Vagina (tissue), 2 donors: Measurements from ENCODE around the gene ARHGAP45. TPM values are rescaled to one million over a fixed set of nuclear protein-coding genes. Genes with fewer than 3 reads are reported as not detected.

Experiments used
- DNase-seq, 2 donors: peaks; one replicate each; pipeline ENCODE4 v3.0.0-alpha.2; 2017; ENCODE audit errors: extremely low spot score in 2 of 2
- H3K27ac ChIP-seq: fragments of 200-600 bp; sonication (generic); one replicate; pipeline ENCODE4 v1.5.1; 2019
- H3K27me3 ChIP-seq: fragments of 200-600 bp; sonication (generic); one replicate; pipeline ENCODE4 v1.5.1; 2019
- H3K36me3 ChIP-seq, 2 donors: fragments of 200-600 bp; sonication (generic); one replicate each; pipeline ENCODE4 v1.5.1; 2017 to 2019
- H3K4me1 ChIP-seq: fragments of 200-600 bp; sonication (generic); one replicate; pipeline ENCODE4 v1.5.1; 2019
- H3K4me3 ChIP-seq, 2 donors: fragments of 200-600 bp; sonication (generic); 1 replicate in 1 of 2; 2 replicates in 1 of 2; pipeline ENCODE4 v1.5.1; 2016 to 2019
- H3K9me3 ChIP-seq: fragments of 200-600 bp; sonication (generic); one replicate; pipeline ENCODE4 v1.5.1; 2019
- POLR2A ChIP-seq, 2 donors: fragments of 450-650 bp; IDR thresholded peaks; one replicate each; pipeline ENCODE4 v1.6.1; 2017; ENCODE audit warnings: antibody characterized with exemption in 2 of 2, mild to moderate bottlenecking in 2 of 2, moderate library complexity in 2 of 2
- POLR2AphosphoS5 ChIP-seq, 2 donors: sonication (generic); formaldehyde crosslinking; IDR thresholded peaks; one replicate each; pipeline ENCODE4 v1.9.0; 2017; ENCODE audit warnings: antibody characterized with exemption in 2 of 2, mild to moderate bottlenecking in 2 of 2, low read depth in 1 of 2; ENCODE audit not compliant: insufficient read depth in 1 of 2
- intact Hi-C: fragments of 100-400 bp; cut with DNase I; formaldehyde crosslinking; loops from one replicate; pipeline ENCODE4 v1.15.1; 2023
- total RNA-seq: library from RNA; depleted of rRNA; stranded (reverse); fragments of >200 nt; gene quantifications from one replicate; pipeline ENCODE4 v1.2.3, GENCODE V29; 2016
- TF ChIP-seq, protein P1 (sequence below), 3 experiments: fragments of 450-650 bp in 2 of 3; fragments of 200-600 bp in 1 of 3; sonication (generic) in 1 of 3; IDR thresholded peaks; one replicate each; pipeline ENCODE4 v1.5.1; 2017 to 2019; ENCODE audit warnings: antibody characterized with exemption in 3 of 3, mild to moderate bottlenecking in 2 of 3, moderate library complexity in 2 of 3

The ARHGAP45 gene
- total RNA-seq, 1 donor from 2014 or later, result 36.8 TPM

DNA sequence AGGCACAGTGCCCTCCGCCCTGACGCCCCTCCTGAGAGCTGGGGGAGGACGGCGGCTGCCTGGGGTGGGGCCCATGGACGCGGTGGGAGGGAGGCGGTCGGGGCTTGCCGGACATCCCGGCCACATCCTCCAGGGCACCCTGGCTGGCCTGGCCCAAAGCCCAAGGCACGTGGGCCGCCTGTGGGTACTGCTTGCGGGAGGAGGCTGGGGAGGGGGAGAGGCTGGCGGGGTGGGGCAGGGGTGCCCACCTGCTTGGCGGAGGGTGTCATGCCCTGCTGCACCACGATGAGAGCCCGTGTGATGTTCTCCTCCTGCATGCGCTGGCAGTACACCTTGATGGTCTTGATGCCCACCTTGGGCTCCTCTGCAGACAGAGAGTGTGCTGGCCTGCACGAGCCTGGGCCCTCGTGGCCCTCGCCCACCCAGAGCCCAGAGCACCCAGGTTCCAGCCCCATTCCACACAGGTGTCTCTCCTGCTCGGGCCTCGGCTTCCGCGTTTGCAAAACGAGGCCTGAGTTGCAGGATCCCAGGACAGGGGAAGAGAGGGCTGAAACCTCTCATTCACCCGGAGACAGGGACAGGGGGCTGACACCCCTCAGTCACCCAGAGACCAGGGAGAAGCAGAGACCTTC is 24.7 kb downstream of the ARHGAP45 start:
- H3K4me3 ChIP-seq, result no peak overlapping the region
- no peaks in the 10 kb centered on the region for H3K9me3 ChIP-seq
- no peak overlapping the region for H3K27ac ChIP-seq
- peaks cover 22% of the 10 kb centered on the region for H3K4me1 ChIP-seq
- no peaks in the 10 kb centered on the region for H3K27me3 ChIP-seq
- intact Hi-C loops, result no loop called here
- peaks cover 0 to 31% of the 10 kb centered on the region in 2 donors for H3K36me3 ChIP-seq
- TF ChIP-seq, protein P1, sequence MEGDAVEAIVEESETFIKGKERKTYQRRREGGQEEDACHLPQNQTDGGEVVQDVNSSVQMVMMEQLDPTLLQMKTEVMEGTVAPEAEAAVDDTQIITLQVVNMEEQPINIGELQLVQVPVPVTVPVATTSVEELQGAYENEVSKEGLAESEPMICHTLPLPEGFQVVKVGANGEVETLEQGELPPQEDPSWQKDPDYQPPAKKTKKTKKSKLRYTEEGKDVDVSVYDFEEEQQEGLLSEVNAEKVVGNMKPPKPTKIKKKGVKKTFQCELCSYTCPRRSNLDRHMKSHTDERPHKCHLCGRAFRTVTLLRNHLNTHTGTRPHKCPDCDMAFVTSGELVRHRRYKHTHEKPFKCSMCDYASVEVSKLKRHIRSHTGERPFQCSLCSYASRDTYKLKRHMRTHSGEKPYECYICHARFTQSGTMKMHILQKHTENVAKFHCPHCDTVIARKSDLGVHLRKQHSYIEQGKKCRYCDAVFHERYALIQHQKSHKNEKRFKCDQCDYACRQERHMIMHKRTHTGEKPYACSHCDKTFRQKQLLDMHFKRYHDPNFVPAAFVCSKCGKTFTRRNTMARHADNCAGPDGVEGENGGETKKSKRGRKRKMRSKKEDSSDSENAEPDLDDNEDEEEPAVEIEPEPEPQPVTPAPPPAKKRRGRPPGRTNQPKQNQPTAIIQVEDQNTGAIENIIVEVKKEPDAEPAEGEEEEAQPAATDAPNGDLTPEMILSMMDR (IDR thresholded peaks at IDR 0.05), result no peak
- DNase-seq, result no peak

DNA sequence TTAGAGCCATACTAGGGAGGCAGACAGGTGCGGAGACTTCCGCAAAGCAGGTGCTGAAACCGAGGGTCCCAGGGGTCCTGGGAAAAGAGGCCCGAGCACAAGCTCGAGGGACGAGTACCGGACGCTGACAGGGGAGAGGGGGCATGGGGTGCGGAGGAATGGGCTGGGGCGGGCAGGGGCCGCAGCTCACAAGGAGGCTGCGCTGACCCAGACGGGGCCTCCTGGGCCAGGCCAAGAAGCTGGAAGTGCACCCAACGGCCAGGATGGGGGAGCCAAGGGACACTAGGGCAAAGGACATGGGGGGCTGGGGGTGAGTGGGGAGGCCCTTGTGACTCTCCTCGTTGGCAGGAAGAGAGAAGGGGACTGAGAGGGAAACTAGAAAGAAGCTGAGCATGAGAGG is 26.4 kb downstream of the ARHGAP45 start:
- Histone ChIP-seq H3K9me3 (no peaks in the 10 kb centered on the region), H3K4me1 (peaks cover 25% of the 10 kb centered on the region), H3K27ac (no peak overlapping the region), H3K27me3 (no peaks in the 10 kb centered on the region), H3K4me3 (peak overlapping the region in 1 of 2 donors; percentile 99), H3K36me3 (peaks cover 0 to 31% of the 10 kb centered on the region in 2 donors)
- TF ChIP-seq POLR2AphosphoS5 (IDR thresholded peaks at IDR 0.05; ENCODE audit: insufficient read depth in 1 of 2, low read depth in 1 of 2) (no peak), POLR2A (IDR thresholded peaks at IDR 0.05) (no peak)
- TF ChIP-seq, protein P1 (IDR thresholded peaks at IDR 0.05), result no peak
- intact Hi-C loops, result no loop called here
- no peak for DNase-seq

DNA sequence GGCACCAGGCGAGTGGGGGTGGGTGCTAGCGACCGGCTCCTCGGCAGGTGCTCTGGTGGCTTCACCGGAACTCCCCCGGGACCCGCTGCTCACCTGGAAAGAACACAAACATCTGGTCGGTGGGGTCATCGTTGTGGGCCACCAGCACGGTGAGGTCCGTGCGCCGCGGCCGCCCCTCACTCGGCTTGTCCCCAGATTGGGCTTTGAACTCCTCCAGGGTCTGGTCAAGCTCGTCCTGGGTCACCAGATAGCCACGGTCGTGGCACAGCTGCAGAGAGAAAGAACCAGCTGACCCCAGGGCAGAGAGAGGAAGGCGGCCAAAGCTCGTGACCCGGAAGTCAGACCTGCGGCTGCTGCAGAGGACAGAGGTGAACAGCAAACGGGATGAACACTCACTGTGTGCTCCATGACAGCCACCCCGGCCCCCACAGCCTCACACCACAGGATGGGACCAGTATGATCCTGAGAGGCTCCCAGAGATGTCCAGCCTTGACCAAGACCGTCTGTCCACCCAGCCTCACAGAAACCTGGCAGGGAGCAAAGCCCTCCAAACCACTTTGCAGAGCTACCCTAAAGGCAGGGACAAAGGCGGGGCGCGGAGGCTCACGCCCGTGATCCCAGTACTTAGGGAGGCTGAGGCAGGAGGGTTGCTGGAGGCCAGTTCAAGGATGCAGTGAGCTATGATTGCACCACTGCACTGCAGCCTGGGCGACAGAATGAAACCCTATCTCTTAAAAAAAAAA is 27.0 kb downstream of the ARHGAP45 start:
- Histone ChIP-seq H3K36me3 (peaks cover 0 to 31% of the 10 kb centered on the region in 2 donors), H3K27ac (peak overlapping the region; percentile 80), H3K4me3 (peak overlapping the region; percentile 76 to 99), H3K9me3 (no peaks in the 10 kb centered on the region), H3K4me1 (peaks cover 32% of the 10 kb centered on the region), H3K27me3 (no peaks in the 10 kb centered on the region)
- TF ChIP-seq POLR2AphosphoS5 (IDR thresholded peaks at IDR 0.05; ENCODE audit: insufficient read depth in 1 of 2, low read depth in 1 of 2), result no peak
- TF ChIP-seq POLR2A (IDR thresholded peaks at IDR 0.05), result no peak
- TF ChIP-seq, protein P1 (IDR thresholded peaks at IDR 0.05), result no peak
- intact Hi-C loops, result no loop called here
- no peak for DNase-seq

DNA sequence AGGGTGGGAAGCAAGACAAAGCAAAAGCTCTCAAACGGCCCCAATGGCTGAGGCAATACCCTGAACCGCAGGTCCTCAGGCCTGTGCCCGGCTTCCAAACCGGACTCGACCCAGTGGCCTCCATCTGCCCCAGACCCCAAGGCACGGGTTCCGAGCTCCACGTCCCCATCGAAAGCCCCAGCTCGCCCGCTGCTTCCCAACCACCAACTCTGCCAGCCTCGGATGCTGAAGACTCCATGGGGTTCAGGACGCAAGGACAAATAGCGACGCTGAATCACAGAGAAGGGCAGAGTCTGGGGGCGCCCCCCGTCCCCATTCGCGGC is 27.6 kb downstream of the ARHGAP45 start:
- no peak for DNase-seq
- TF ChIP-seq, protein P1 (IDR thresholded peaks at IDR 0.05), result no peak
- TF ChIP-seq POLR2A (IDR thresholded peaks at IDR 0.05) (no peak), POLR2AphosphoS5 (IDR thresholded peaks at IDR 0.05; ENCODE audit: insufficient read depth in 1 of 2, low read depth in 1 of 2) (no peak)
- Histone ChIP-seq H3K27ac (peak overlapping the region; percentile 80), H3K4me1 (peaks cover 38% of the 10 kb centered on the region), H3K9me3 (no peaks in the 10 kb centered on the region), H3K27me3 (no peaks in the 10 kb centered on the region), H3K36me3 (peaks cover 0 to 25% of the 10 kb centered on the region in 2 donors), H3K4me3 (peak overlapping the region; percentile 76 to 99)
- intact Hi-C loops, result no loop called here
